Cardiac muscle cell (in vitro differentiated cells and primary cell): ENCODE measurements around the gene HCN3. TPM values are rescaled to one million over a fixed set of nuclear protein-coding genes. Genes with fewer than 3 reads are reported as not detected.

Experiments
- DNase-seq, 2 donors: peaks; one replicate each; pipeline versions ENCODE4 v3.0.0 to v3.0.0-alpha.2; 2010 to 2017; ENCODE audit warnings: low read depth in 1 of 2, low spot score in 1 of 2
- H3K27ac ChIP-seq: fragments of 200-600 bp; sonication (generic); 2 replicates; pipeline ENCODE4 v1.5.1; 2016
- H3K27me3 ChIP-seq: fragments of 200-600 bp; sonication (generic); 2 replicates; pipeline ENCODE4 v1.6.0; 2016; ENCODE audit warnings: control low read depth
- H3K36me3 ChIP-seq: fragments of 200-600 bp; sonication (generic); 2 replicates; pipeline ENCODE4 v1.5.1; 2016; ENCODE audit warnings: control low read depth
- H3K4me1 ChIP-seq: fragments of 200-600 bp; sonication (generic); 2 replicates; pipeline ENCODE4 v1.8.1; 2017; ENCODE audit warnings: low read depth, mild to moderate bottlenecking, mixed run types
- H3K4me3 ChIP-seq: fragments of 200-600 bp; sonication (generic); 2 replicates; pipeline ENCODE4 v1.5.1; 2016; ENCODE audit warnings: mild to moderate bottlenecking
- H3K9me3 ChIP-seq: fragments of 200-600 bp; sonication (generic); 2 replicates; pipeline ENCODE4 v1.5.1; 2017; ENCODE audit warnings: low read depth, mild to moderate bottlenecking, control low read depth
- CTCF ChIP-seq: IDR thresholded peaks from 2 replicates; pipeline ENCODE4 v1.5.1; 2012; ENCODE audit warnings: low read depth, mild to moderate bottlenecking, low read length
- polyA plus RNA-seq: library from polyadenylated mRNA; unstranded; fragments of >200 nt; fragmentation: Nextera tagmentation; extraction: Ambion mirVana; gene quantifications from 2 replicates; pipeline ENCODE4 v1.2.1, GENCODE V29; 2016
- total RNA-seq: library from RNA; depleted of rRNA; stranded (reverse); fragments of >200 nt; gene quantifications from 2 replicates; pipeline ENCODE4 v1.2.3, GENCODE V29; 2016

HCN3 gene
- total and polyA plus RNA-seq, 2 experiments from 2014 or later, result 1.7 to 12.9 TPM

- H3K27me3 ChIP-seq, result peaks cover 42% of the 10 kb centered on the region
- no peak overlapping the region for H3K4me3 ChIP-seq
- no peaks in the 10 kb centered on the region for H3K9me3 ChIP-seq
- H3K27ac ChIP-seq, result no peak overlapping the region
- H3K36me3 ChIP-seq, result no peaks in the 10 kb centered on the region
- H3K4me1 ChIP-seq, result peaks cover 12% of the 10 kb centered on the region
- DNase-seq, result no peak
- TF ChIP-seq CTCF, result no peak
Measured at GRCh38 chr1:155294520-155295182, 17.4 kb downstream of the HCN3 start.

GRCh38 chr1:155295183-155295941 lies 18.1 kb downstream of the HCN3 start:
- H3K4me3 ChIP-seq, result no peak overlapping the region
- no peaks in the 10 kb centered on the region for H3K36me3 ChIP-seq
- no peak for TF ChIP-seq CTCF
- H3K27ac ChIP-seq, result no peak overlapping the region
- H3K9me3 ChIP-seq, result no peaks in the 10 kb centered on the region
- DNase-seq, result no peak
- H3K27me3 ChIP-seq, result peaks cover 42% of the 10 kb centered on the region
- peaks cover 12% of the 10 kb centered on the region for H3K4me1 ChIP-seq

- Histone ChIP-seq H3K27ac (no peak overlapping the region), H3K27me3 (peaks cover 42% of the 10 kb centered on the region), H3K9me3 (no peaks in the 10 kb centered on the region), H3K4me3 (no peak overlapping the region), H3K4me1 (peaks cover 12% of the 10 kb centered on the region), H3K36me3 (no peaks in the 10 kb centered on the region)
- no peak for TF ChIP-seq CTCF
- DNase-seq, result no peak
Measured at GRCh38 chr1:155295942-155296267, 18.6 kb downstream of the HCN3 start.

GRCh38 chr1:155296661-155297060 lies 19.4 kb downstream of the HCN3 start:
- Histone ChIP-seq H3K4me3 (no peak overlapping the region), H3K9me3 (no peaks in the 10 kb centered on the region), H3K27me3 (peaks cover 42% of the 10 kb centered on the region), H3K27ac (no peak overlapping the region), H3K36me3 (no peaks in the 10 kb centered on the region), H3K4me1 (peaks cover 12% of the 10 kb centered on the region)
- DNase-seq, result no peak
- TF ChIP-seq CTCF, result no peak

GRCh38 chr1:155297384-155297783 lies 20.1 kb downstream of the HCN3 start:
- Histone ChIP-seq H3K27me3 (peaks cover 40% of the 10 kb centered on the region), H3K4me3 (no peak overlapping the region), H3K9me3 (no peaks in the 10 kb centered on the region)

More at GRCh38 chr1:155297384-155297783, 20.1 kb downstream of the HCN3 start:
- H3K36me3 ChIP-seq, result no peaks in the 10 kb centered on the region
- peaks cover 12% of the 10 kb centered on the region for H3K4me1 ChIP-seq
- no peak for DNase-seq
- no peak for TF ChIP-seq CTCF
- peak overlapping the region; percentile 31 for H3K27ac ChIP-seq
